H9 (cell line): ENCODE measurements around the gene PAK1IP1. TPM values are rescaled to one million over a fixed set of nuclear protein-coding genes. Genes with fewer than 3 reads are reported as not detected.
A peak's percentile ranks its signal among the peaks of the same experiment; 100 is the strongest.

Source experiments
- DNase-seq: peaks from one replicate; pipeline ENCODE4 v3.0.0-alpha.2; 2017
- H2AFZ ChIP-seq: one replicate; pipeline ENCODE4 v1.6.1; 2013; ENCODE audit warnings: mild to moderate bottlenecking, low read length, control low read depth, moderate library complexity
- H2AK5ac ChIP-seq: 2 replicates; pipeline ENCODE4 v1.6.1; 2013; ENCODE audit warnings: low read length, control low read depth, mixed read lengths; ENCODE audit not compliant: insufficient read length
- H2BK120ac ChIP-seq: one replicate; pipeline ENCODE4 v1.6.1; 2013; ENCODE audit warnings: low read depth, mild to moderate bottlenecking, low read length, control low read depth, inconsistent platforms; ENCODE audit not compliant: poor library complexity, severe bottlenecking
- H2BK12ac ChIP-seq: 2 replicates; pipeline ENCODE4 v1.6.1; 2013; ENCODE audit warnings: low read length, control low read depth, mixed read lengths, low read depth; ENCODE audit not compliant: insufficient read length
- H2BK15ac ChIP-seq: 2 replicates; pipeline ENCODE4 v1.6.1; 2013; ENCODE audit warnings: low read depth, low read length, control low read depth
- H2BK20ac ChIP-seq: one replicate; pipeline ENCODE4 v1.6.1; 2013; ENCODE audit warnings: low read depth, mild to moderate bottlenecking, low read length, control low read depth, inconsistent platforms; ENCODE audit not compliant: poor library complexity, severe bottlenecking
- H2BK5ac ChIP-seq: 2 replicates; pipeline ENCODE4 v1.6.1; 2013; ENCODE audit warnings: low read length, control low read depth, mixed read lengths; ENCODE audit not compliant: insufficient read length
- H3K14ac ChIP-seq: 2 replicates; pipeline ENCODE4 v1.6.1; 2013; ENCODE audit warnings: low read length, control low read depth; ENCODE audit not compliant: insufficient read depth
- H3K18ac ChIP-seq: 2 replicates; pipeline ENCODE4 v1.6.1; 2013; ENCODE audit warnings: low read depth, mild to moderate bottlenecking, mixed read lengths, low read length, control low read depth; ENCODE audit not compliant: insufficient read length
- H3K23ac ChIP-seq: 2 replicates; pipeline ENCODE4 v1.6.1; 2013; ENCODE audit warnings: low read length, control low read depth, mixed read lengths, low read depth; ENCODE audit not compliant: insufficient read length
- H3K23me2 ChIP-seq: 2 replicates; pipeline ENCODE4 v1.6.1; 2013; ENCODE audit warnings: low read depth, mild to moderate bottlenecking, mixed read lengths, low read length, control low read depth; ENCODE audit not compliant: insufficient read length, poor library complexity, severe bottlenecking
- H3K27ac ChIP-seq: 2 replicates; pipeline ENCODE4 v1.5.1; 2013; ENCODE audit warnings: low read length, control low read depth, mixed read lengths, low read depth; ENCODE audit not compliant: insufficient read length
- H3K27me3 ChIP-seq: 2 replicates; pipeline ENCODE4 v1.6.1; 2013; ENCODE audit warnings: low read length, control low read depth, inconsistent platforms; ENCODE audit not compliant: insufficient read depth
- H3K4ac ChIP-seq: 2 replicates; pipeline ENCODE4 v1.6.1; 2013; ENCODE audit warnings: low read depth, mild to moderate bottlenecking, control low read depth, inconsistent platforms, low read length, moderate library complexity
- H3K4me1 ChIP-seq: 2 replicates; pipeline ENCODE4 v1.6.1; 2013; ENCODE audit warnings: low read length, control low read depth, inconsistent platforms; ENCODE audit not compliant: insufficient read depth
- H3K4me2 ChIP-seq: 2 replicates; pipeline ENCODE4 v1.6.1; 2013; ENCODE audit warnings: low read length, control low read depth, mixed read lengths; ENCODE audit not compliant: insufficient read length, insufficient read depth
- H3K56ac ChIP-seq: 2 replicates; pipeline ENCODE4 v1.6.1; 2013; ENCODE audit warnings: low read depth, mild to moderate bottlenecking, mixed read lengths, low read length, control low read depth; ENCODE audit not compliant: insufficient read length
- H3K79me1 ChIP-seq: 2 replicates; pipeline ENCODE4 v1.6.1; 2013; ENCODE audit warnings: low read depth, mild to moderate bottlenecking, moderate library complexity, low read length, control low read depth, inconsistent platforms; ENCODE audit not compliant: insufficient read depth, poor library complexity, severe bottlenecking
- H3K79me2 ChIP-seq: 2 replicates; pipeline ENCODE4 v1.6.1; 2013; ENCODE audit warnings: low read length, control low read depth, inconsistent platforms; ENCODE audit not compliant: insufficient read depth
- H3K9ac ChIP-seq: 2 replicates; pipeline ENCODE4 v1.6.1; 2013; ENCODE audit warnings: low read length, control low read depth, mixed read lengths; ENCODE audit not compliant: insufficient read length; ENCODE audit errors: extremely low read depth
- H3K9me3 ChIP-seq: one replicate; pipeline ENCODE4 v1.6.1; 2013; ENCODE audit warnings: low read depth, low read length, inconsistent platforms; ENCODE audit not compliant: control insufficient read depth
- H3T11ph ChIP-seq: one replicate; pipeline ENCODE4 v1.6.1; 2013; ENCODE audit warnings: mild to moderate bottlenecking, low read length, control low read depth, inconsistent platforms
- H4K20me1 ChIP-seq: one replicate; pipeline ENCODE4 v1.6.1; 2013; ENCODE audit not compliant: control insufficient read depth, insufficient read length, insufficient read depth
- H4K5ac ChIP-seq: 2 replicates; pipeline ENCODE4 v1.6.1; 2013; ENCODE audit warnings: low read depth, mild to moderate bottlenecking, mixed read lengths, low read length, control low read depth; ENCODE audit not compliant: insufficient read length
- H4K8ac ChIP-seq: replicated peaks from 2 replicates; pipeline ENCODE4 v1.6.1; 2013; ENCODE audit warnings: low read length, control low read depth, mixed read lengths, low read depth; ENCODE audit not compliant: insufficient read length
- H4K91ac ChIP-seq: 2 replicates; pipeline ENCODE4 v1.6.1; 2013; ENCODE audit warnings: low read depth, mild to moderate bottlenecking, moderate library complexity, mixed read lengths, low read length, control low read depth; ENCODE audit not compliant: insufficient read length
- H3K27ac Mint-ChIP-seq, 3 experiments: 2 replicates in 2 of 3; 3 replicates in 1 of 3; pipeline ENCODE4 v1.8.0; 2020 to 2021; ENCODE audit warnings: mixed read lengths in 3 of 3, mild to moderate bottlenecking in 1 of 3, moderate library complexity in 1 of 3
- H3K27me3 Mint-ChIP-seq: 2 replicates; pipeline ENCODE4 v1.8.0; 2021; ENCODE audit warnings: low read depth, mild to moderate bottlenecking, moderate library complexity, mixed read lengths
- H3K36me3 Mint-ChIP-seq, 3 experiments: 2 replicates in 2 of 3; 3 replicates in 1 of 3; pipeline ENCODE4 v1.8.0; 2020 to 2021; ENCODE audit warnings: low read depth in 3 of 3, mixed read lengths in 3 of 3; ENCODE audit not compliant: insufficient read depth in 1 of 3
- H3K4me1 Mint-ChIP-seq, 2 experiments: 2 replicates each; pipeline ENCODE4 v1.8.0; 2020; ENCODE audit warnings: mixed read lengths in 2 of 2
- H3K4me3 Mint-ChIP-seq, 2 experiments: 2 replicates in 1 of 2; 3 replicates in 1 of 2; pipeline ENCODE4 v1.8.0; 2020 to 2021; ENCODE audit warnings: mild to moderate bottlenecking in 2 of 2, mixed read lengths in 2 of 2, moderate library complexity in 1 of 2
- H3K9me3 Mint-ChIP-seq, 2 experiments: 2 replicates in 1 of 2; 3 replicates in 1 of 2; pipeline ENCODE4 v1.8.0; 2020; ENCODE audit warnings: mild to moderate bottlenecking in 2 of 2, mixed read lengths in 2 of 2, moderate library complexity in 1 of 2
- CTCF ChIP-seq: fragments of 200-600 bp; sonication (generic); conservative IDR thresholded peaks from 3 replicates; pipeline ENCODE4 v1.8.0; 2021; ENCODE audit warnings: antibody characterized with exemption, mild to moderate bottlenecking
- WGBS: extraction: QIAGEN DNeasy Blood & Tissue Kit; methylation state at CpG from one replicate; pipeline ENCODE4 v1.1.7; 2013; ENCODE audit warnings: missing lambda C conversion rate, low lambda C conversion rate, mixed read lengths; ENCODE audit not compliant: insufficient read length; ENCODE audit errors: extremely low coverage; 5-methylcytosine and 5-hydroxymethylcytosine counted together
- total RNA-seq: library from RNA; stranded (reverse); gene quantifications from 2 replicates; pipeline ENCODE4 v1.2.1, GENCODE V29; 2021

Gene PAK1IP1
- total RNA-seq, 1 experiment from 2014 or later: 44.8 TPM

- H3K4me2 ChIP-seq: no peak overlapping the region
- H3K56ac ChIP-seq: no peak overlapping the region
- no peaks in the 10 kb centered on the region for H3K9me3 ChIP-seq
- H2BK12ac ChIP-seq: no peak overlapping the region
- H3K27ac ChIP-seq: no peak overlapping the region
- no peaks in the 10 kb centered on the region for H4K20me1 ChIP-seq
- H3K27me3 Mint-ChIP-seq: no peaks in the 10 kb centered on the region
- H2BK15ac ChIP-seq: no peak overlapping the region
- H3K27ac Mint-ChIP-seq: peak overlapping the region in 1 of 3 experiments; percentile 34; a peak in 1 of 7 replicates
- no peak overlapping the region for H2BK20ac ChIP-seq
- no peak overlapping the region for H4K5ac ChIP-seq
- H2AFZ ChIP-seq: no peak overlapping the region
- H3K9me3 Mint-ChIP-seq: no peaks in the 10 kb centered on the region
- no peak overlapping the region for H4K91ac ChIP-seq
- peaks cover 9 to 13% of the 10 kb centered on the region in 2 experiments for H3K4me1 Mint-ChIP-seq
- no peak overlapping the region for H2AK5ac ChIP-seq
- H3K36me3 Mint-ChIP-seq: no peaks in the 10 kb centered on the region
- H3K4ac ChIP-seq: no peak overlapping the region
- no peak overlapping the region for H2BK5ac ChIP-seq
- no peak overlapping the region for H4K8ac ChIP-seq
- WGBS: no CpG with 5 or more reads among the region's 5 CpGs
- no peak overlapping the region for H3K9ac ChIP-seq
- no peak overlapping the region for H3T11ph ChIP-seq
- no peaks in the 10 kb centered on the region for H3K4me1 ChIP-seq
- H3K79me1 ChIP-seq: no peaks in the 10 kb centered on the region
- H3K23me2 ChIP-seq: no peaks in the 10 kb centered on the region
- H3K27me3 ChIP-seq: no peaks in the 10 kb centered on the region
- no peak for TF ChIP-seq CTCF
- H3K23ac ChIP-seq: no peak overlapping the region
- no peak overlapping the region for H3K14ac ChIP-seq
- no peak overlapping the region for H3K18ac ChIP-seq
- DNase-seq: no peak
- H3K79me2 ChIP-seq: no peaks in the 10 kb centered on the region
- no peak overlapping the region for H2BK120ac ChIP-seq
- no peak overlapping the region for H3K4me3 Mint-ChIP-seq
Measured at GRCh38 chr6:10684618-10685017, 10.2 kb upstream of the PAK1IP1 start.
